ENCODE measurements around the gene ATOH1. TPM values are rescaled to one million over a fixed set of nuclear protein-coding genes. Genes with fewer than 3 reads are reported as not detected.

ATOH1 gene
- total RNA-seq, 4 donors from 2014 or later: not detected

GRCh38 chr4:93867416-93868001, 39.0 kb downstream of the ATOH1 start:
- no peak for ATAC-seq

DNA sequence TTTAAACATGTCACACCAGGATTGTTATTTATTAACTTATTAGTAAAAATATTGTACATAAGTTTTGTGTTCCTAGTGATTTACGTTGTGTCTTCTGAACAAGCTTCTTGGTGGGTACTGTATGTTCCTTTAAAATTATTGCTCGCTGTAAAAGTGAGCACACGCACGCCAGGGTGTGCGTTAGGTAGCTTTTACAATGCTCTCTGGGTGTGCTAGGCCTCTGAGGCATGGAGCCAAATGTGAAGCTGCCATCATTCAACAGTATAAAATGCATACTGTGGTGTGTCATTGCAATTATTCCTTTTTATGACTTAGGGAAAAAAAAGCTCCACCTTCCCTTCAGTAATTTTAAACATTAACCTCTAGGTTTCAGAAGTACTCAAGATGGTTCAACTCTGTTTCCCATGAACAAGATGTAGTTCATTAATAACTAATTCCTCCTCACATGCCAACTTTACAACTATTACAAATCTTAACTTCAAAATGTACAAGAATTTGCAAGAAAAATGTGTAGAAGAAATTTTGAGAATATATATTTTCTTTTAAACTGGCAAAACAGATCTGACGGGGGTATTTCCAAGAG, 42.4 kb downstream of the ATOH1 start:
- Histone ChIP-seq H3K27me3 (no peaks in the 10 kb centered on the region), H3K4me1 (no peaks in the 10 kb centered on the region), H3K27ac (no peak overlapping the region), H3K9me3 (no peaks in the 10 kb centered on the region), H3K36me3 (no peaks in the 10 kb centered on the region), H3K4me3 (no peak overlapping the region)
- 61 to 65% methylated on average over 5 to 6 of the region's 6 CpGs for WGBS, 2 donors (ENCODE audit: low coverage in 1 of 2)
- TF ChIP-seq POLR2AphosphoS5 (IDR thresholded peaks at IDR 0.05) (no peak), POLR2A (IDR thresholded peaks at IDR 0.05) (no peak), EP300 (IDR thresholded peaks at IDR 0.05) (no peak)
- TF ChIP-seq, protein P1, sequence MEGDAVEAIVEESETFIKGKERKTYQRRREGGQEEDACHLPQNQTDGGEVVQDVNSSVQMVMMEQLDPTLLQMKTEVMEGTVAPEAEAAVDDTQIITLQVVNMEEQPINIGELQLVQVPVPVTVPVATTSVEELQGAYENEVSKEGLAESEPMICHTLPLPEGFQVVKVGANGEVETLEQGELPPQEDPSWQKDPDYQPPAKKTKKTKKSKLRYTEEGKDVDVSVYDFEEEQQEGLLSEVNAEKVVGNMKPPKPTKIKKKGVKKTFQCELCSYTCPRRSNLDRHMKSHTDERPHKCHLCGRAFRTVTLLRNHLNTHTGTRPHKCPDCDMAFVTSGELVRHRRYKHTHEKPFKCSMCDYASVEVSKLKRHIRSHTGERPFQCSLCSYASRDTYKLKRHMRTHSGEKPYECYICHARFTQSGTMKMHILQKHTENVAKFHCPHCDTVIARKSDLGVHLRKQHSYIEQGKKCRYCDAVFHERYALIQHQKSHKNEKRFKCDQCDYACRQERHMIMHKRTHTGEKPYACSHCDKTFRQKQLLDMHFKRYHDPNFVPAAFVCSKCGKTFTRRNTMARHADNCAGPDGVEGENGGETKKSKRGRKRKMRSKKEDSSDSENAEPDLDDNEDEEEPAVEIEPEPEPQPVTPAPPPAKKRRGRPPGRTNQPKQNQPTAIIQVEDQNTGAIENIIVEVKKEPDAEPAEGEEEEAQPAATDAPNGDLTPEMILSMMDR (IDR thresholded peaks at IDR 0.05): no peak
- ATAC-seq: no peak

More at GRCh38 chr4:93867416-93868001, 39.0 kb downstream of the ATOH1 start:
- TF ChIP-seq, protein P1 (IDR thresholded peaks at IDR 0.05): no peak
- no peak for TF ChIP-seq POLR2AphosphoS5 (IDR thresholded peaks at IDR 0.05)
- TF ChIP-seq EP300 (IDR thresholded peaks at IDR 0.05): no peak
- TF ChIP-seq POLR2A (IDR thresholded peaks at IDR 0.05): no peak
- Histone ChIP-seq H3K9me3 (no peaks in the 10 kb centered on the region), H3K27ac (no peak overlapping the region), H3K36me3 (no peaks in the 10 kb centered on the region), H3K4me3 (no peak overlapping the region), H3K27me3 (no peaks in the 10 kb centered on the region), H3K4me1 (no peaks in the 10 kb centered on the region)
- WGBS, 2 donors (ENCODE audit: low coverage in 1 of 2): 63 to 80% methylated on average over 5 to 7 of the region's 7 CpGs

DNA sequence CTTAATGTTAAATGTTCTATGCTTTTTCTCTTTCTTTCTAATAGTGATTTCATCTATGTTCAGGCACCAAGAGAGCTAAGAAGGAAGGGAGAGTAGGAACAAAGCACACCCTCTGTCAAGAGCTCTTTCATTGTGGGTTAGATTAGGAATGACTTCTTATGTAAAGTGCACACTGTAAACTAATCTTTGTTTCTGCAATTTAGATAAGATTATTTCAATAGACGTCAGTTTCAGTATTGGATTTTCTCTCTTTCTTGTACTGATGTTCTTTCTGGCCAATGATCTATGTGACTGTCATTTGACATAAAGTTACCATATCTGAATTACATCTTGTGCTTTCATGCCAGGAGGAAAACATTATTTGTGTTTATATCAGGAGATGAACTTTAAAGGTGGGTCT, 48.2 kb downstream of the ATOH1 start:
- no peak for ATAC-seq
- 27 to 38% methylated on average over 1 of the region's 1 CpG for WGBS, 2 donors (ENCODE audit: low coverage in 1 of 2)
- H3K27ac ChIP-seq: no peak overlapping the region
- no peaks in the 10 kb centered on the region for H3K9me3 ChIP-seq
- no peaks in the 10 kb centered on the region for H3K36me3 ChIP-seq
- no peak overlapping the region for H3K4me3 ChIP-seq
- H3K4me1 ChIP-seq: no peaks in the 10 kb centered on the region
- H3K27me3 ChIP-seq: no peaks in the 10 kb centered on the region
- TF ChIP-seq POLR2A (IDR thresholded peaks at IDR 0.05) (no peak), EP300 (IDR thresholded peaks at IDR 0.05) (no peak), POLR2AphosphoS5 (IDR thresholded peaks at IDR 0.05) (no peak)
- TF ChIP-seq, protein P1 (IDR thresholded peaks at IDR 0.05): no peak

DNA sequence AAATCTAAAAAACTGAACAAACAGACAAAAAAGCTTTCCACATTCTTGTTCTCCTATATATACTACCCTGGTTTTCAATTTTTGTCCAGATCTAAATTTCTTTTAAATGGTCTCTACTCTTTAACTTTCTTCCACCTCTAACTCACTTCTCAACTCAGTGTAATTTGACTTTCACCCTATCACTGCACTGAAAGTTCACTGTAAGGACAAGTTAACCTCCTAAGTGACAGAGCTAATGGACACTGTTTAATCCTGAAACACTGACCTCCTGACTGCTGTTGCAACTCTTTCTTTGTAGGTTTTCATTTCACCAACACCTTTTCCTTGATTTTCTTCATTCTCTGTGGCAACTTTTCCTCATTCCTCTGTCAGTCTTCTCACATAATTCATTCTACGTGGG, 50.0 kb downstream of the ATOH1 start:
- H3K4me1 ChIP-seq: no peaks in the 10 kb centered on the region
- H3K4me3 ChIP-seq: no peak overlapping the region
- H3K9me3 ChIP-seq: no peaks in the 10 kb centered on the region
- TF ChIP-seq, protein P1 (IDR thresholded peaks at IDR 0.05): no peak
- no peak for TF ChIP-seq EP300 (IDR thresholded peaks at IDR 0.05)
- TF ChIP-seq POLR2A (IDR thresholded peaks at IDR 0.05): no peak
- TF ChIP-seq POLR2AphosphoS5 (IDR thresholded peaks at IDR 0.05): no peak
- no peak overlapping the region for H3K27ac ChIP-seq
- WGBS, 2 donors (ENCODE audit: low coverage in 1 of 2): 32 to 63% methylated on average over 1 of the region's 1 CpG
- H3K27me3 ChIP-seq: no peaks in the 10 kb centered on the region
- no peak for ATAC-seq
- H3K36me3 ChIP-seq: no peaks in the 10 kb centered on the region

DNA sequence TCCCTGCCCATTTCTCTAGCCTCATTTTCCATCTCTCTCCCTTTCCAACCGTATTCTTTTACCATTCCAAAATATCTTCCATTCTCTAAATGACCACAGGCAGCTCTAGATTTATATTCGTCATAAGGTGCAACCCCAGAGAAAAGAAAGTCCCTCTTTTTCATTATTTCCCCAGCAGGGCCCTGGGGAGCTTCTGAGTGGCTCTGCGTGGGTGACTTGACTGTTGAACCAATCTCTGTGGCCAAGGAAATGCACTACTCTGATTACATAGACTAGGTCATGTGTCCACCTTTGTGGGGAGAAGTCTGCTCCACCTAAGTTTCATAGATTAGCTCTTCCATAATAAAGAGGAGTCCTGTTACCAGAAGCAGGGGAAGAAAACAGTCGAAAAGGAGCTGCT, 51.4 kb downstream of the ATOH1 start:
- Histone ChIP-seq H3K4me1 (no peaks in the 10 kb centered on the region), H3K36me3 (no peaks in the 10 kb centered on the region), H3K9me3 (no peaks in the 10 kb centered on the region), H3K4me3 (no peak overlapping the region), H3K27me3 (no peaks in the 10 kb centered on the region), H3K27ac (no peak overlapping the region)
- WGBS, 2 donors (ENCODE audit: low coverage in 1 of 2): 77 to 81% methylated on average over 2 to 3 of the region's 4 CpGs
- ATAC-seq: no peak
- TF ChIP-seq POLR2AphosphoS5 (IDR thresholded peaks at IDR 0.05) (no peak), POLR2A (IDR thresholded peaks at IDR 0.05) (no peak), EP300 (IDR thresholded peaks at IDR 0.05) (no peak)
- TF ChIP-seq, protein P1 (IDR thresholded peaks at IDR 0.05): no peak
